ENCODE results near the gene CEACAM16.
A peak's percentile ranks its signal among the peaks of the same experiment; 100 is the strongest.

The CEACAM16 gene

GRCh38 chr19:44692379-44692721 lies 6.6 kb upstream of the CEACAM16 start:
- DNase-seq (ENCODE audit: extremely low read depth, low read depth) = no peak
- no peak overlapping the region for H3K4me3 ChIP-seq (replicated peaks; ENCODE audit: low read depth, low read length)
- no peak for TF ChIP-seq CTCF (IDR thresholded peaks at IDR 0.05; ENCODE audit: low read depth, low read length, missing control alignments)

GRCh38 chr19:44694184-44694579 lies 4.8 kb upstream of the CEACAM16 start:
- DNase-seq (ENCODE audit: extremely low read depth, low read depth) = no peak
- TF ChIP-seq CTCF (IDR thresholded peaks at IDR 0.05; ENCODE audit: low read depth, low read length, missing control alignments) = peak; percentile 49
- no peak overlapping the region for H3K4me3 ChIP-seq (replicated peaks; ENCODE audit: low read depth, low read length)

- DNase-seq (ENCODE audit: extremely low read depth, low read depth) = no peak
- no peak overlapping the region for H3K4me3 ChIP-seq (replicated peaks; ENCODE audit: low read depth, low read length)
- no peak for TF ChIP-seq CTCF (IDR thresholded peaks at IDR 0.05; ENCODE audit: low read depth, low read length, missing control alignments)
Observed at GRCh38 chr19:44696939-44697669, 1.8 kb upstream of the CEACAM16 start.

- no peak overlapping the region for H3K4me3 ChIP-seq (replicated peaks; ENCODE audit: low read depth, low read length)
- no peak for DNase-seq (ENCODE audit: extremely low read depth, low read depth)
- TF ChIP-seq CTCF (IDR thresholded peaks at IDR 0.05; ENCODE audit: low read depth, low read length, missing control alignments) = no peak
Observed at GRCh38 chr19:44697670-44698034, 1.3 kb upstream of the CEACAM16 start.

- no peak for TF ChIP-seq CTCF (IDR thresholded peaks at IDR 0.05; ENCODE audit: low read depth, low read length, missing control alignments)
- H3K4me3 ChIP-seq (replicated peaks; ENCODE audit: low read depth, low read length) = no peak overlapping the region
- DNase-seq (ENCODE audit: extremely low read depth, low read depth) = no peak
Observed at GRCh38 chr19:44700547-44700946, 1.6 kb downstream of the CEACAM16 start.

- TF ChIP-seq CTCF (IDR thresholded peaks at IDR 0.05; ENCODE audit: low read depth, low read length, missing control alignments) = no peak
- no peak for DNase-seq (ENCODE audit: extremely low read depth, low read depth)
- no peak overlapping the region for H3K4me3 ChIP-seq (replicated peaks; ENCODE audit: low read depth, low read length)
Observed at GRCh38 chr19:44701228-44701627, 2.3 kb downstream of the CEACAM16 start.
